ENCODE results near the gene MCM5.

GRCh38 chr22:35354068-35354467 is 45.9 kb upstream of the MCM5 start:
- TF ChIP-seq POLR2A (IDR thresholded peaks at IDR 0.05) (no peak), CTCF (IDR thresholded peaks at IDR 0.05) (no peak)
